Smooth muscle cell of the pulmonary artery (primary cell): ENCODE data around the gene RBM46. TPM values are rescaled to one million over a fixed set of nuclear protein-coding genes. Genes with fewer than 3 reads are reported as not detected.

Experiments used
- total RNA-seq: library from RNA; depleted of rRNA; stranded (reverse); fragments of >200 nt; gene quantifications from 2 replicates; pipeline ENCODE4 v1.2.3, GENCODE V29; 2014

Gene RBM46, protein sequence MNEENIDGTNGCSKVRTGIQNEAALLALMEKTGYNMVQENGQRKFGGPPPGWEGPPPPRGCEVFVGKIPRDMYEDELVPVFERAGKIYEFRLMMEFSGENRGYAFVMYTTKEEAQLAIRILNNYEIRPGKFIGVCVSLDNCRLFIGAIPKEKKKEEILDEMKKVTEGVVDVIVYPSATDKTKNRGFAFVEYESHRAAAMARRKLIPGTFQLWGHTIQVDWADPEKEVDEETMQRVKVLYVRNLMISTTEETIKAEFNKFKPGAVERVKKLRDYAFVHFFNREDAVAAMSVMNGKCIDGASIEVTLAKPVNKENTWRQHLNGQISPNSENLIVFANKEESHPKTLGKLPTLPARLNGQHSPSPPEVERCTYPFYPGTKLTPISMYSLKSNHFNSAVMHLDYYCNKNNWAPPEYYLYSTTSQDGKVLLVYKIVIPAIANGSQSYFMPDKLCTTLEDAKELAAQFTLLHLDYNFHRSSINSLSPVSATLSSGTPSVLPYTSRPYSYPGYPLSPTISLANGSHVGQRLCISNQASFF
- under 0.01 TPM in 1 of 2 replicates, not detected in the other for total RNA-seq

GRCh38 chr4:154781126-154781982 is at the start of gene RBM46:
RBM46 (plus strand) TSS chr4:154781272; CDS start chr4:154796753, 15,481 bp downstream.

DNA sequence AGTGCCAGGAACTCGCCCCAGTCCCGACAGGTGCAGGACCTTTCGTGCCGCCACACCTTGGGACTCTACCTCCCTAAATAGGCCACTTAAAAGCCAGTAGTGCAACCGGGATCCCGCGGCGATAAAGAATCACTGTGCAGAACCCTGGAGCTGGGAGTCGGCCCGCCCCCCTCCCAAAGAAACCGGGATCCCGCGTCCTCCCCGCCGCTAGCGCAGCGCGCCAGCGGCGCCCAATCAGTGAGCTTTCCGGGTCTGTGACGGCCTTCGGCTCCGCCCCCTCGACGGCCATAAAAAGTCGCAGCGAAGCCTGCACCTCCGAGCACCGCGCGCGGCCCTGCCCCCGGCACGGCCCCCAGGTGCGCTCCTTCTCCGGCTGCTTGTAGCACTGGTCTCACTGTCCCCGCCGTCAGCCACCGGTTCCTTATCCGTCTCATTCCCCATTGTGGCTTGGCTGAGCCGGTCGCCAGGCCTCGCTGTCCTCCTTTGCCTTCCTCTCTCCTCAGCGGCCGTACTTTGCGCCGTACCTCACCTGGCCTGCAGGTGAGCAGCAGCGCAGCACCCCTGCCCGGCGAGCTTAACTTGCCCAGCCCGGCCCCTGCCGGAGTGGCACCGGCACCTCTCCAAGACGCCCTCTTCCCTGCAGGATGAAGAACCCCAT is 37.3 kb upstream of the RBM46 start, which contains the start of gene LRAT:
LRAT (plus strand) TSS at position 318 of the 658 bp plus-strand sequence; CDS start at position 645, 327 bp downstream.

Other genes starting within 250 kb of the RBM46 start
- 96.0 and 102 TPM in 2 replicates for gene PLRG1, start 230.9 kb upstream of the RBM46 start, total RNA-seq
- not detected in 2 replicates for gene FGB, start 218.3 kb upstream of the RBM46 start, total RNA-seq
- gene FGA, start 190.5 kb upstream of the RBM46 start, total RNA-seq: not detected in 2 replicates
- not detected in 2 replicates for gene FGG, start 168.6 kb upstream of the RBM46 start, total RNA-seq
- 0.03 and 0.07 TPM in 2 replicates for gene LRAT, start 37.3 kb upstream of the RBM46 start, total RNA-seq